ENCODE data around the gene C16orf96. TPM values are rescaled to one million over a fixed set of nuclear protein-coding genes. Genes with fewer than 3 reads are reported as not detected.
A peak's percentile ranks its signal among the peaks of the same experiment; 100 is the strongest.

Gene C16orf96
- total and polyA plus RNA-seq, 8 donors, result 0.17 to 0.45 (median 0.33) TPM

GRCh38 chr16:4612474-4612931 is 56.4 kb downstream of the C16orf96 start:
- Histone ChIP-seq H3K9me3 (no peaks in the 10 kb centered on the region), H3K4me1 (peaks cover 28 to 55% of the 10 kb centered on the region in 2 donors), H3K36me3 (peaks cover 0 to 29% of the 10 kb centered on the region in 2 donors), H3K4me3 (peak overlapping the region in 1 of 2 donors; percentile 93), H3K27ac (no peak overlapping the region), H3K27me3 (no peaks in the 10 kb centered on the region)
- TF ChIP-seq CTCF (IDR thresholded peaks at IDR 0.05), result no peak
- intact Hi-C loops (cut with DNase I), result no loop called here
- DNase-seq (no peak), ATAC-seq (no peak)

GRCh38 chr16:4612977-4613635 is 57.0 kb downstream of the C16orf96 start:
- peak overlapping the region; percentile 59 to 93 for H3K4me3 ChIP-seq
- no peaks in the 10 kb centered on the region for H3K9me3 ChIP-seq
- H3K36me3 ChIP-seq, result peaks cover 0 to 23% of the 10 kb centered on the region in 2 donors
- no peak for ATAC-seq
- no peak for DNase-seq
- no peaks in the 10 kb centered on the region for H3K27me3 ChIP-seq
- intact Hi-C loops (cut with DNase I), result no loop called here
- no peak overlapping the region for H3K27ac ChIP-seq
- peaks cover 28 to 58% of the 10 kb centered on the region in 2 donors for H3K4me1 ChIP-seq
- TF ChIP-seq CTCF (IDR thresholded peaks at IDR 0.05), result no peak

- Histone ChIP-seq H3K9me3 (no peaks in the 10 kb centered on the region), H3K4me3 (peak overlapping the region; percentile 59 to 93), H3K27ac (peak overlapping the region; percentile 95), H3K4me1 (peaks cover 28 to 58% of the 10 kb centered on the region in 2 donors), H3K36me3 (peaks cover 0 to 15% of the 10 kb centered on the region in 2 donors), H3K27me3 (no peaks in the 10 kb centered on the region)
- intact Hi-C loops (cut with DNase I), result no loop called here
- peak in 1 of 4 donors; percentile 88 for DNase-seq
- TF ChIP-seq CTCF (IDR thresholded peaks at IDR 0.05), result no peak
- ATAC-seq, result no peak
These were observed 57.8 kb downstream of the C16orf96 start for GRCh38 chr16:4613636-4614570.

- peaks cover 28 to 58% of the 10 kb centered on the region in 2 donors for H3K4me1 ChIP-seq
- TF ChIP-seq CTCF (IDR thresholded peaks at IDR 0.05), result no peak
- H3K9me3 ChIP-seq, result no peaks in the 10 kb centered on the region
- DNase-seq (peak; percentile 74 to 96 (median 90)), ATAC-seq (peak; percentile 72)
- intact Hi-C loops (cut with DNase I), result no loop called here
- H3K36me3 ChIP-seq, result peaks cover 0 to 6% of the 10 kb centered on the region in 2 donors
- H3K4me3 ChIP-seq, result peak within 1 kb of the TSS; percentile 59 to 93
- no peaks in the 10 kb centered on the region for H3K27me3 ChIP-seq
- H3K27ac ChIP-seq, result peak within 1 kb of the TSS; percentile 95
These were observed 58.6 kb downstream of the C16orf96 start, which contains the start of gene UBALD1 for GRCh38 chr16:4614571-4615383. TSS of gene UBALD1 (minus strand) at chr16:4614888. CDS start at chr16:4614797, 91 bp downstream.

Data from left lung (tissue), 10 donors.